ENCODE results near the gene ZNF584.

Gene ZNF584

GRCh38 chr19:58466760-58467589 is 58.5 kb downstream of the ZNF584 start, which contains the start of gene ZNF324:
ZNF324 (plus strand) TSS chr19:58467080; CDS start chr19:58469186, 2,106 bp downstream.
- peak; percentile 83 for DNase-seq
